ENCODE data around the gene CACNB4.
"Not testable (repeated sequence)": the region's sequence is repeated elsewhere in the genome, so short reads cannot be mapped to it uniquely, and the experiment has no call there.

Gene CACNB4

GRCh38 chr2:151973901-151974199 is 125.0 kb downstream of the CACNB4 start:
- DNase-seq, result no peak

- no peak for DNase-seq
Observed at GRCh38 chr2:151973013-151973900, 125.6 kb downstream of the CACNB4 start.

- DNase-seq, result no peak
Observed at GRCh38 chr2:151972241-151973012, 126.4 kb downstream of the CACNB4 start.

- no peak for DNase-seq
Observed at GRCh38 chr2:151971301-151972051, 127.4 kb downstream of the CACNB4 start.

GRCh38 chr2:151968770-151969470 is 129.9 kb downstream of the CACNB4 start:
- DNase-seq, result no peak

- DNase-seq, result no peak
Observed at GRCh38 chr2:151967829-151968722, 130.8 kb downstream of the CACNB4 start.

- no peak for DNase-seq
Observed at GRCh38 chr2:151965884-151966283, 133.0 kb downstream of the CACNB4 start.

- DNase-seq, result no peak
Observed at GRCh38 chr2:151961558-151961957, 137.3 kb downstream of the CACNB4 start.

- DNase-seq, result no peak
Observed at GRCh38 chr2:151959238-151959637, 139.6 kb downstream of the CACNB4 start.

- DNase-seq, result no peak
Observed at GRCh38 chr2:151953467-151953866, 145.4 kb downstream of the CACNB4 start.

- no peak for DNase-seq
Observed at GRCh38 chr2:151952691-151953456, 146.0 kb downstream of the CACNB4 start.

- no peak for DNase-seq
Observed at GRCh38 chr2:151947813-151948165, 151.1 kb downstream of the CACNB4 start.

- no peak for DNase-seq
Observed at GRCh38 chr2:151946899-151947812, 151.7 kb downstream of the CACNB4 start.

GRCh38 chr2:151946250-151946884 is 152.5 kb downstream of the CACNB4 start:
- DNase-seq, result no peak

GRCh38 chr2:151945602-151946001 is 153.2 kb downstream of the CACNB4 start:
- DNase-seq, result no peak

GRCh38 chr2:151945186-151945585 is 153.7 kb downstream of the CACNB4 start:
- no peak for DNase-seq

- no peak for DNase-seq
Observed at GRCh38 chr2:151943461-151943860, 155.4 kb downstream of the CACNB4 start.

GRCh38 chr2:151942540-151943205 is 156.2 kb downstream of the CACNB4 start:
- DNase-seq, result not testable (repeated sequence)

GRCh38 chr2:151937966-151938365 is 160.9 kb downstream of the CACNB4 start:
- no peak for DNase-seq

Data from T1000 (cell line).